GM23338 (cell line): ENCODE data around the gene A3GALT2. TPM values are rescaled to one million over a fixed set of nuclear protein-coding genes. Genes with fewer than 3 reads are reported as not detected.

Source experiments
- ATAC-seq: fragments of 200-7000 bp; cut with Tn5 transposase; 3 replicates; pipeline ENCODE4 v1.9.1; 2020
- DNase-seq: peaks from one replicate; pipeline ENCODE4 v3.0.0-alpha.2; 2015; ENCODE audit warnings: low spot score
- H2AFZ ChIP-seq: fragments of 200-600 bp; sonication (generic); 2 replicates; pipeline ENCODE4 v1.8.0; 2016; ENCODE audit warnings: antibody characterized with exemption, mild to moderate bottlenecking, moderate library complexity
- H3F3A ChIP-seq: fragments of 200-600 bp; sonication (generic); replicated peaks from 2 replicates; pipeline ENCODE4 v1.8.0; 2017; ENCODE audit warnings: antibody characterized with exemption, mixed run types, low read depth
- H3K27ac ChIP-seq: fragments of 200-600 bp; sonication (generic); 2 replicates; pipeline ENCODE4 v1.6.1; 2016; ENCODE audit warnings: low read depth
- H3K27me3 ChIP-seq: fragments of 200-600 bp; sonication (generic); 2 replicates; pipeline ENCODE4 v1.8.0; 2016; ENCODE audit warnings: mild to moderate bottlenecking, mixed run types, moderate library complexity; ENCODE audit not compliant: insufficient read depth
- H3K36me3 ChIP-seq: fragments of 200-600 bp; sonication (generic); 2 replicates; pipeline ENCODE4 v1.8.0; 2016; ENCODE audit warnings: mild to moderate bottlenecking; ENCODE audit not compliant: insufficient read depth
- H3K4me1 ChIP-seq: fragments of 200-600 bp; sonication (generic); 2 replicates; pipeline ENCODE4 v1.8.0; 2016; ENCODE audit warnings: mild to moderate bottlenecking, moderate library complexity; ENCODE audit not compliant: insufficient read depth
- H3K4me2 ChIP-seq: fragments of 200-600 bp; sonication (generic); 2 replicates; pipeline ENCODE4 v1.7.1; 2017; ENCODE audit warnings: mixed run types
- H3K4me3 ChIP-seq: fragments of 200-600 bp; sonication (generic); 2 replicates; pipeline ENCODE4 v1.6.1; 2016; ENCODE audit warnings: mixed run types
- H3K79me2 ChIP-seq: fragments of 200-600 bp; sonication (generic); replicated peaks from 2 replicates; pipeline ENCODE4 v1.8.0; 2017; ENCODE audit warnings: mild to moderate bottlenecking; ENCODE audit not compliant: insufficient read depth
- H3K9me2 ChIP-seq: fragments of 200-600 bp; sonication (generic); 2 replicates; pipeline ENCODE4 v1.8.0; 2017; ENCODE audit not compliant: insufficient read depth
- H4K20me1 ChIP-seq: fragments of 200-600 bp; sonication (generic); replicated peaks from 2 replicates; pipeline ENCODE4 v1.8.0; 2017; ENCODE audit warnings: mild to moderate bottlenecking; ENCODE audit not compliant: insufficient read depth
- H3K27ac Mint-ChIP-seq: 2 replicates; pipeline ENCODE4 v1.8.0; 2020; ENCODE audit warnings: inconsistent platforms, mild to moderate bottlenecking, moderate library complexity, mixed read lengths
- H3K27me3 Mint-ChIP-seq: 3 replicates; pipeline ENCODE4 v1.8.0; 2022; ENCODE audit warnings: low read depth, mild to moderate bottlenecking, moderate library complexity, mixed read lengths, inconsistent platforms; ENCODE audit not compliant: insufficient read depth, poor library complexity
- H3K36me3 Mint-ChIP-seq: 3 replicates; pipeline ENCODE4 v1.8.0; 2021; ENCODE audit warnings: low read depth, mild to moderate bottlenecking, inconsistent platforms, moderate library complexity, mixed read lengths
- H3K4me1 Mint-ChIP-seq: 3 replicates; pipeline ENCODE4 v1.8.0; 2020; ENCODE audit warnings: mild to moderate bottlenecking, inconsistent platforms, mixed read lengths
- H3K4me3 Mint-ChIP-seq: 3 replicates; pipeline ENCODE4 v1.8.0; 2021; ENCODE audit warnings: moderate library complexity, mild to moderate bottlenecking, inconsistent platforms, mixed read lengths
- H3K9me3 Mint-ChIP-seq: 3 replicates; pipeline ENCODE4 v1.8.0; 2020; ENCODE audit warnings: moderate library complexity, mild to moderate bottlenecking, inconsistent platforms, mixed read lengths
- ETS1 ChIP-seq: IDR thresholded peaks from 2 replicates; pipeline ENCODE4 v1.6.1; 2016; ENCODE audit warnings: antibody characterized with exemption
- EZH2phosphoT487 ChIP-seq: fragments of 200-600 bp; sonication (generic); IDR thresholded peaks from one replicate; pipeline ENCODE4 v1.8.1; 2018; ENCODE audit warnings: antibody characterized with exemption; ENCODE audit not compliant: unreplicated experiment
- NANOG ChIP-seq: IDR thresholded peaks from 2 replicates; pipeline ENCODE4 v1.6.1; 2016; ENCODE audit warnings: antibody characterized with exemption, borderline replicate concordance
- POLR2AphosphoS5 ChIP-seq: IDR thresholded peaks from 2 replicates; pipeline ENCODE4 v1.6.1; 2016; ENCODE audit warnings: antibody characterized with exemption, low read depth
- ZNF331 ChIP-seq: fragments of 250-450 bp; sonication (Bioruptor Pico); IDR thresholded peaks from 2 replicates; pipeline ENCODE4 v1.5.0; 2020; ENCODE audit warnings: low read depth, mild to moderate bottlenecking, moderate library complexity
- ZNF462 ChIP-seq: fragments of 250-450 bp; sonication (Bioruptor Pico); IDR thresholded peaks from 2 replicates; pipeline ENCODE4 v1.5.0; 2020; ENCODE audit warnings: mild to moderate bottlenecking, moderate library complexity
- polyA plus RNA-seq: library from polyadenylated mRNA; unstranded; fragments of >200 nt; fragmentation: Nextera tagmentation; extraction: Ambion mirVana; gene quantifications from 2 replicates; pipeline ENCODE4 v1.2.1, GENCODE V29; 2016
- total RNA-seq: library from RNA; depleted of rRNA; stranded (reverse); fragments of >200 nt; shearing (Covaris generic); gene quantifications from 2 replicates; pipeline ENCODE4 v1.2.3, GENCODE V29; 2014
- TF ChIP-seq, protein P1 (sequence below), 2 experiments: fragments of 200-600 bp in 1 of 2; sonication (generic) in 1 of 2; conservative IDR thresholded peaks; 2 replicates each; pipeline versions ENCODE4 v1.5.1 to v1.6.1; 2016 to 2017; ENCODE audit warnings: antibody characterized with exemption in 2 of 2, low read depth in 2 of 2, mild to moderate bottlenecking in 2 of 2, moderate library complexity in 1 of 2

The A3GALT2 gene
- total and polyA plus RNA-seq, 2 experiments from 2014 or later = not detected

- H3F3A ChIP-seq = no peaks in the 10 kb centered on the region
- H3K36me3 ChIP-seq = no peaks in the 10 kb centered on the region
- no peaks in the 10 kb centered on the region; the same call in 1 of the 2 replicates for H4K20me1 ChIP-seq
- no peak overlapping the region for H3K4me2 ChIP-seq
- H3K36me3 Mint-ChIP-seq = no peaks in the 10 kb centered on the region
- TF ChIP-seq NANOG (no peak), POLR2AphosphoS5 (no peak), ZNF462 (no peak), ETS1 (no peak), ZNF331 (CRISPR knock-in tag) (no peak), EZH2phosphoT487 (no peak)
- TF ChIP-seq, protein P1, sequence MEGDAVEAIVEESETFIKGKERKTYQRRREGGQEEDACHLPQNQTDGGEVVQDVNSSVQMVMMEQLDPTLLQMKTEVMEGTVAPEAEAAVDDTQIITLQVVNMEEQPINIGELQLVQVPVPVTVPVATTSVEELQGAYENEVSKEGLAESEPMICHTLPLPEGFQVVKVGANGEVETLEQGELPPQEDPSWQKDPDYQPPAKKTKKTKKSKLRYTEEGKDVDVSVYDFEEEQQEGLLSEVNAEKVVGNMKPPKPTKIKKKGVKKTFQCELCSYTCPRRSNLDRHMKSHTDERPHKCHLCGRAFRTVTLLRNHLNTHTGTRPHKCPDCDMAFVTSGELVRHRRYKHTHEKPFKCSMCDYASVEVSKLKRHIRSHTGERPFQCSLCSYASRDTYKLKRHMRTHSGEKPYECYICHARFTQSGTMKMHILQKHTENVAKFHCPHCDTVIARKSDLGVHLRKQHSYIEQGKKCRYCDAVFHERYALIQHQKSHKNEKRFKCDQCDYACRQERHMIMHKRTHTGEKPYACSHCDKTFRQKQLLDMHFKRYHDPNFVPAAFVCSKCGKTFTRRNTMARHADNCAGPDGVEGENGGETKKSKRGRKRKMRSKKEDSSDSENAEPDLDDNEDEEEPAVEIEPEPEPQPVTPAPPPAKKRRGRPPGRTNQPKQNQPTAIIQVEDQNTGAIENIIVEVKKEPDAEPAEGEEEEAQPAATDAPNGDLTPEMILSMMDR (conservative IDR thresholded peaks at IDR 0.05; ENCODE audit: low read depth in 2 of 2) = no peak
- DNase-seq = no peak
- H3K9me3 Mint-ChIP-seq = no peaks in the 10 kb centered on the region
- no peak for ATAC-seq
- H3K4me1 ChIP-seq = no peaks in the 10 kb centered on the region
- H3K4me1 Mint-ChIP-seq = peaks cover 12% of the 10 kb centered on the region
- H3K4me3 ChIP-seq = no peak overlapping the region
- no peak overlapping the region for H2AFZ ChIP-seq
- no peak overlapping the region for H3K27ac ChIP-seq
- no peak overlapping the region; the same call in 2 of the 3 replicates for H3K4me3 Mint-ChIP-seq
- no peaks in the 10 kb centered on the region for H3K79me2 ChIP-seq
- no peak overlapping the region for H3K27ac Mint-ChIP-seq
- peaks cover 4% of the 10 kb centered on the region for H3K27me3 Mint-ChIP-seq
- H3K27me3 ChIP-seq = no peaks in the 10 kb centered on the region
- no peaks in the 10 kb centered on the region for H3K9me2 ChIP-seq
Measured at GRCh38 chr1:33317946-33318345, 3.0 kb downstream of the A3GALT2 start.
